IPS-18a (cell line): ENCODE data around the gene TTC4.

Experiments used
- H3K27ac ChIP-seq: one replicate; pipeline ENCODE4 v1.5.1; 2013; ENCODE audit warnings: low read length
- H3K27me3 ChIP-seq: one replicate; pipeline ENCODE4 v1.6.1; 2013; ENCODE audit warnings: mild to moderate bottlenecking, low read length; ENCODE audit not compliant: control insufficient read depth, insufficient read depth
- H3K36me3 ChIP-seq: one replicate; pipeline ENCODE4 v1.6.1; 2013; ENCODE audit warnings: low read depth, low read length; ENCODE audit not compliant: control insufficient read depth
- H3K4me1 ChIP-seq: one replicate; pipeline ENCODE4 v1.6.1; 2013; ENCODE audit warnings: low read depth, low read length; ENCODE audit not compliant: control insufficient read depth
- H3K4me3 ChIP-seq: one replicate; pipeline ENCODE4 v1.5.1; 2013; ENCODE audit warnings: low read length
- H3K9ac ChIP-seq: one replicate; pipeline ENCODE4 v1.6.1; 2013; ENCODE audit warnings: mild to moderate bottlenecking, low read length, moderate library complexity
- H3K9me3 ChIP-seq: one replicate; pipeline ENCODE4 v1.6.1; 2013; ENCODE audit warnings: low read depth, low read length; ENCODE audit not compliant: control insufficient read depth

The TTC4 gene

GRCh38 chr1:54686155-54686554 is 29.5 kb upstream of the TTC4 start:
- H3K27me3 ChIP-seq: no peaks in the 10 kb centered on the region
- H3K9me3 ChIP-seq: no peaks in the 10 kb centered on the region
- no peak overlapping the region for H3K27ac ChIP-seq
- no peaks in the 10 kb centered on the region for H3K36me3 ChIP-seq
- H3K4me3 ChIP-seq: no peak overlapping the region
- no peak overlapping the region for H3K9ac ChIP-seq
- no peaks in the 10 kb centered on the region for H3K4me1 ChIP-seq

GRCh38 chr1:54694771-54695170 is 20.9 kb upstream of the TTC4 start:
- no peaks in the 10 kb centered on the region for H3K9me3 ChIP-seq
- H3K4me3 ChIP-seq: no peak overlapping the region
- H3K27ac ChIP-seq: no peak overlapping the region
- H3K4me1 ChIP-seq: no peaks in the 10 kb centered on the region
- H3K27me3 ChIP-seq: no peaks in the 10 kb centered on the region
- no peak overlapping the region for H3K9ac ChIP-seq
- no peaks in the 10 kb centered on the region for H3K36me3 ChIP-seq

GRCh38 chr1:54695221-54695620 is 20.4 kb upstream of the TTC4 start:
- no peak overlapping the region for H3K4me3 ChIP-seq
- H3K4me1 ChIP-seq: no peaks in the 10 kb centered on the region
- no peak overlapping the region for H3K27ac ChIP-seq
- no peaks in the 10 kb centered on the region for H3K36me3 ChIP-seq
- H3K27me3 ChIP-seq: no peaks in the 10 kb centered on the region
- no peaks in the 10 kb centered on the region for H3K9me3 ChIP-seq
- no peak overlapping the region for H3K9ac ChIP-seq

- no peaks in the 10 kb centered on the region for H3K4me1 ChIP-seq
- H3K9ac ChIP-seq: no peak overlapping the region
- no peaks in the 10 kb centered on the region for H3K9me3 ChIP-seq
- no peaks in the 10 kb centered on the region for H3K27me3 ChIP-seq
- H3K27ac ChIP-seq: no peak overlapping the region
- no peak overlapping the region for H3K4me3 ChIP-seq
- H3K36me3 ChIP-seq: no peaks in the 10 kb centered on the region
Observed at GRCh38 chr1:54695764-54696163, 19.9 kb upstream of the TTC4 start.

GRCh38 chr1:54696262-54696661 is 19.4 kb upstream of the TTC4 start:
- Histone ChIP-seq H3K4me3 (no peak overlapping the region), H3K27ac (no peak overlapping the region), H3K36me3 (no peaks in the 10 kb centered on the region), H3K27me3 (no peaks in the 10 kb centered on the region), H3K9ac (no peak overlapping the region), H3K4me1 (no peaks in the 10 kb centered on the region), H3K9me3 (no peaks in the 10 kb centered on the region)

- Histone ChIP-seq H3K27me3 (no peaks in the 10 kb centered on the region), H3K4me1 (no peaks in the 10 kb centered on the region), H3K27ac (no peak overlapping the region), H3K36me3 (no peaks in the 10 kb centered on the region), H3K9ac (no peak overlapping the region), H3K4me3 (no peak overlapping the region), H3K9me3 (no peaks in the 10 kb centered on the region)
Observed at GRCh38 chr1:54697896-54698295, 17.8 kb upstream of the TTC4 start.

GRCh38 chr1:54698346-54698745 is 17.3 kb upstream of the TTC4 start:
- Histone ChIP-seq H3K9ac (no peak overlapping the region), H3K4me1 (no peaks in the 10 kb centered on the region), H3K36me3 (no peaks in the 10 kb centered on the region), H3K27me3 (no peaks in the 10 kb centered on the region), H3K9me3 (no peaks in the 10 kb centered on the region), H3K4me3 (no peak overlapping the region), H3K27ac (no peak overlapping the region)

GRCh38 chr1:54699936-54700525 is 15.6 kb upstream of the TTC4 start:
- H3K27me3 ChIP-seq: no peaks in the 10 kb centered on the region
- H3K4me3 ChIP-seq: no peak overlapping the region
- H3K27ac ChIP-seq: no peak overlapping the region
- H3K9ac ChIP-seq: no peak overlapping the region
- no peaks in the 10 kb centered on the region for H3K36me3 ChIP-seq
- H3K9me3 ChIP-seq: no peaks in the 10 kb centered on the region
- H3K4me1 ChIP-seq: no peaks in the 10 kb centered on the region

- Histone ChIP-seq H3K36me3 (no peaks in the 10 kb centered on the region), H3K27me3 (no peaks in the 10 kb centered on the region), H3K4me3 (no peak overlapping the region), H3K27ac (no peak overlapping the region), H3K9me3 (no peaks in the 10 kb centered on the region), H3K9ac (no peak overlapping the region), H3K4me1 (no peaks in the 10 kb centered on the region)
Observed at GRCh38 chr1:54701066-54701465, 14.6 kb upstream of the TTC4 start.

- Histone ChIP-seq H3K27ac (no peak overlapping the region), H3K4me1 (no peaks in the 10 kb centered on the region), H3K9me3 (no peaks in the 10 kb centered on the region), H3K9ac (no peak overlapping the region), H3K27me3 (no peaks in the 10 kb centered on the region), H3K36me3 (no peaks in the 10 kb centered on the region), H3K4me3 (no peak overlapping the region)
Observed at GRCh38 chr1:54701996-54702395, 13.7 kb upstream of the TTC4 start.

- H3K9me3 ChIP-seq: no peaks in the 10 kb centered on the region
- H3K36me3 ChIP-seq: no peaks in the 10 kb centered on the region
- H3K9ac ChIP-seq: no peak overlapping the region
- H3K4me3 ChIP-seq: no peak overlapping the region
- H3K27ac ChIP-seq: no peak overlapping the region
- H3K27me3 ChIP-seq: no peaks in the 10 kb centered on the region
- no peaks in the 10 kb centered on the region for H3K4me1 ChIP-seq
Observed at GRCh38 chr1:54703471-54703870, 12.2 kb upstream of the TTC4 start.

GRCh38 chr1:54705153-54705552 is 10.5 kb upstream of the TTC4 start:
- H3K27me3 ChIP-seq: no peaks in the 10 kb centered on the region
- H3K4me3 ChIP-seq: no peak overlapping the region
- no peaks in the 10 kb centered on the region for H3K9me3 ChIP-seq
- H3K4me1 ChIP-seq: no peaks in the 10 kb centered on the region
- H3K27ac ChIP-seq: no peak overlapping the region
- no peaks in the 10 kb centered on the region for H3K36me3 ChIP-seq
- no peak overlapping the region for H3K9ac ChIP-seq
